Measurements from ENCODE around the gene CHD8.
"Not testable (repeated sequence)": the region's sequence is repeated elsewhere in the genome, so short reads cannot be mapped to it uniquely, and the experiment has no call there.

Gene CHD8

GRCh38 chr14:21372814-21373213, 83.1 kb downstream of the CHD8 start:
- DNase-seq (ENCODE audit: low spot score), result not testable (repeated sequence)

GRCh38 chr14:21369949-21370679, 85.8 kb downstream of the CHD8 start:
- DNase-seq (ENCODE audit: low spot score), result no peak

- DNase-seq (ENCODE audit: low spot score), result no peak
These were observed 88.3 kb downstream of the CHD8 start for GRCh38 chr14:21367582-21368144.

- no peak for DNase-seq (ENCODE audit: low spot score)
These were observed 99.4 kb downstream of the CHD8 start for GRCh38 chr14:21356511-21356910.

- no peak for DNase-seq (ENCODE audit: low spot score)
These were observed 103.3 kb downstream of the CHD8 start for GRCh38 chr14:21352587-21352986.

GRCh38 chr14:21350539-21350938, 105.4 kb downstream of the CHD8 start:
- no peak for DNase-seq (ENCODE audit: low spot score)

GRCh38 chr14:21347201-21347600, 108.7 kb downstream of the CHD8 start:
- no peak for DNase-seq (ENCODE audit: low spot score)

GRCh38 chr14:21346532-21347135, 109.3 kb downstream of the CHD8 start:
- no peak for DNase-seq (ENCODE audit: low spot score)

- no peak for DNase-seq (ENCODE audit: low spot score)
These were observed 112.7 kb downstream of the CHD8 start for GRCh38 chr14:21343035-21343794.

Measured in HuH-7 (cell line).